Ectodermal cell (in vitro differentiated cells): Measurements from ENCODE around the gene TCP11.

ENCODE experiments used
- H3K27ac ChIP-seq: 2 replicates; pipeline ENCODE4 v1.7.0; 2013; ENCODE audit warnings: mild to moderate bottlenecking, low read depth, low read length; ENCODE audit not compliant: insufficient read depth, poor library complexity, severe bottlenecking
- H3K27me3 ChIP-seq: 2 replicates; pipeline ENCODE4 v1.7.0; 2013; ENCODE audit warnings: mild to moderate bottlenecking, low read length; ENCODE audit not compliant: insufficient read depth, control insufficient read depth, poor library complexity, severe bottlenecking
- H3K36me3 ChIP-seq: one replicate; pipeline ENCODE4 v1.7.0; 2013; ENCODE audit warnings: low read length; ENCODE audit not compliant: control insufficient read depth, insufficient read depth
- H3K4me1 ChIP-seq: one replicate; pipeline ENCODE4 v1.7.0; 2013; ENCODE audit warnings: low read length; ENCODE audit not compliant: control insufficient read depth, insufficient read depth
- H3K4me3 ChIP-seq: 2 replicates; pipeline ENCODE4 v1.7.0; 2013; ENCODE audit warnings: low read depth, low read length, control low read depth; ENCODE audit not compliant: insufficient read depth
- H3K9me3 ChIP-seq: 2 replicates; pipeline ENCODE4 v1.7.0; 2013; ENCODE audit warnings: mild to moderate bottlenecking, low read length, moderate library complexity; ENCODE audit not compliant: control insufficient read depth
- WGBS, 2 experiments: methylation state at CpG; one replicate each; pipeline ENCODE4 v1.1.7; 2013; ENCODE audit warnings: missing lambda C conversion rate in 2 of 2; 5-methylcytosine and 5-hydroxymethylcytosine counted together

TCP11 gene

DNA sequence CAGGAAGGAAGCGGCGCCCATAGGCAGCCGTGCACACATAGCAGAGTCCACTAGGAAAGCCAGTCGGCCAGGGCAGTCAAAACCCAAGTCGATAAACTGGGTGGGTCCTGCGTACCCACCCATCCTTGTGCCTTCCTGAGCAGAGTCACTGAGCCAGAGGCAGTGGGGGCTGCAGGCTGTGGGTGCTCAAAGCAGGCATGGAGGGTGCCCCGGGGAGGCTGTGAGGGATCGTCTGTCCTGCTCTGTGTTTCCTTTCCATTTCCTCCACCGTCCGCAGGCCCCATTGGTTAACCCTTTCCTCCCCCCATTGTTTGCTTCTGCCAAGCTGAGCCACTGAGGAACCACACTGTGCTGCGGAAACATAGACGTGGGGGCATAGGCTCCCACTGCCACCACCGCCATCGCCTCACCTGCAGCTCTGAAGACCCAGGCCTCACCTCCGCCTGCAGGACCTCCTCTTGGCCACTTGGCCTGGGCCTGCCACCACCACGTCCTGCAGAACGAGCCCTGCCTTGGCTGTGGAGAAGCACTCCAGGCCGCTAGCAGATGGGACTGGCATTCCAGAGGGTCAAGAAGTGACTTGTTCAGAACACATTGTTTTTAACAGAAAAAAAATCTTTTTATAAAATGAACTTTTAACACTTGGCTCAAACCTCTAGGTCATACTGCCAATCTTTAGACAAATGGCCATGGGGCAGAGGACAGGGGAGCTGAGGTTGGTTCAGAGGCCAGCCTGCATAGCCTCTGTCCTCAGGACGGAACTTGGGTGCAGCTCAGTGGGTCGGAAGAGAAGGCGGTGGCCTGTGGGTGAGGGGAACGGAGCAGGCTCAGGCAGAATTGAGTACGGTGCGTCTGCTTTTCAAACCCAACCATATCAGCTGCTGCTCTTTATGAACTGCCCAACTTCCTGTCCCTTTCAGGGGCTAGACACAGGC lies 52.6 kb downstream of the TCP11 start:
- H3K27me3 ChIP-seq: no peaks in the 10 kb centered on the region
- no peak overlapping the region for H3K4me3 ChIP-seq
- WGBS, 2 experiments: 92 to 93% methylated on average over 24 of the region's 24 CpGs
- no peaks in the 10 kb centered on the region for H3K4me1 ChIP-seq
- no peak overlapping the region for H3K27ac ChIP-seq
- peaks cover 14% of the 10 kb centered on the region for H3K36me3 ChIP-seq
- H3K9me3 ChIP-seq: no peaks in the 10 kb centered on the region

GRCh38 chr6:35087361-35088280 lies 53.5 kb downstream of the TCP11 start:
- H3K4me1 ChIP-seq: no peaks in the 10 kb centered on the region
- H3K9me3 ChIP-seq: no peaks in the 10 kb centered on the region
- H3K27me3 ChIP-seq: no peaks in the 10 kb centered on the region
- H3K27ac ChIP-seq: no peak overlapping the region
- H3K4me3 ChIP-seq: no peak overlapping the region
- H3K36me3 ChIP-seq: peaks cover 14% of the 10 kb centered on the region
- WGBS, 2 experiments: 94 to 95% methylated on average over 22 of the region's 22 CpGs

- 92 to 96% methylated on average over 12 of the region's 12 CpGs for WGBS, 2 experiments
- Histone ChIP-seq H3K27ac (no peak overlapping the region), H3K9me3 (no peaks in the 10 kb centered on the region), H3K4me3 (no peak overlapping the region), H3K4me1 (no peaks in the 10 kb centered on the region), H3K27me3 (no peaks in the 10 kb centered on the region), H3K36me3 (peaks cover 14% of the 10 kb centered on the region)
These were observed 54.3 kb downstream of the TCP11 start for GRCh38 chr6:35086636-35087360.

DNA sequence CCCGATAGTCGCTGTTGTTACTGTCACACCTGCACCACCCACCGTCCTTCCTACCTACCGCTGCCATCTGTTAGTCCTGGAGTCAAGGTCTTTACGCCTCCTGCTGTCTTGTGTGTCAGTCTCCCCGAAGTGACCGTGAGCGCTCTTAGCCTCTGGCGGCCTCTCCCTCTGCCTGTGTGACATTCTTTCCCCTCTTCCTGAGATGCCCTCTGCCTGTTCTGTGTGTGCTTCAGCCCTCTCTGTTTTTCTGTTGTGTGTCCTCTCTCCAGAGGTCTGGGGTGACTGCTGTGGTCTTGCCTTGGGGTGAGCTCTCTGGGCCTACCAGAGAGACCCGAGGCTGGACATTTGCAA lies 54.9 kb downstream of the TCP11 start:
- H3K27me3 ChIP-seq: no peaks in the 10 kb centered on the region
- 91 to 95% methylated on average over 10 of the region's 10 CpGs for WGBS, 2 experiments
- H3K4me3 ChIP-seq: no peak overlapping the region
- H3K4me1 ChIP-seq: no peaks in the 10 kb centered on the region
- H3K36me3 ChIP-seq: peaks cover 14% of the 10 kb centered on the region
- H3K27ac ChIP-seq: no peak overlapping the region
- H3K9me3 ChIP-seq: no peaks in the 10 kb centered on the region

DNA sequence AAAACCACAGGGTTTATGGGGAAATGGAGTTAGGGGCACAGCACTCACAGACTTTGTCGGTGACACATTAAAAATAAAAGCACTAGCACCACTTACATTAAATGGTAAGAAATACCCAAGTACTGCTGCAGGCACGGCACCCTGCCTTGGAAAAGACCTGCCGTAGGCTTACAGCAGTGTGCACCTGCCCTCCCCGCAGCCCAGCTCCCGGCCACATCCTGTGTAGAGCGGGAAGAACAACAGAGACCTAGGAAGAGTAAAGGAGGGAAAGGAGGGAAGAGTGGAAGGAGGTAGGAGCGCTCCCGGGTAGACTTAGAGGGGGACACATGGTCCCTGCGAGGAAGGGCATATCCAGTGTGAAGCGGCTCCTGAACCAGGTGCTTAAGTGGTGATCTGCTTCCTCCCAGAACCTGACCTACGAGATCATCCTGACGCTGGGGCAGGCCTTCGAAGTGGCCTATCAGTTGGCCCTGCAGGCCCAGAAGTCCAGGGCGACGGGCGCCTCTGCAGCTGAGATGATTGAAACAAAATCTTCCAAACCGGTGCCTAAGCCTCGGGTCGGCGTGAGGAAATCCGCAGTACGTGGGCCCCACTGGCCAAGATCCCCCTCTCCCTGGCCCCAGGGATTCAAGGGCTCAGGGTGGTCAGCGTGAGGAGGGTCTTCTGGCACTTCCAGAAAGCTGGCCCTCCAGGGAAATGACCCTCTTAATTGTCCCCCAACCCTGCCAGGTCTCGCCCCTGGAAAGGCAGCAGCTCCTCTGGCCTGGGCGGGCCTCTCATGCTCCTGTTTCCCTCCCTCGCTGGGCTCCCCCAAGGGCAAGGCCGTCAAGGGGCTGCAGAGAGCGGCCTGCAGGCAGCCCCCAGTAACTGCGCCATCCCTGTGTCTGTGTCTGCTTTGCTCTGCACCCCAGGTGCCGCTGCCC lies 55.5 kb downstream of the TCP11 start:
- Histone ChIP-seq H3K36me3 (peaks cover 14% of the 10 kb centered on the region), H3K9me3 (no peaks in the 10 kb centered on the region), H3K4me3 (no peak overlapping the region), H3K27me3 (no peaks in the 10 kb centered on the region), H3K27ac (no peak overlapping the region), H3K4me1 (no peaks in the 10 kb centered on the region)
- 94 to 95% methylated on average over 30 of the region's 30 CpGs for WGBS, 2 experiments

DNA sequence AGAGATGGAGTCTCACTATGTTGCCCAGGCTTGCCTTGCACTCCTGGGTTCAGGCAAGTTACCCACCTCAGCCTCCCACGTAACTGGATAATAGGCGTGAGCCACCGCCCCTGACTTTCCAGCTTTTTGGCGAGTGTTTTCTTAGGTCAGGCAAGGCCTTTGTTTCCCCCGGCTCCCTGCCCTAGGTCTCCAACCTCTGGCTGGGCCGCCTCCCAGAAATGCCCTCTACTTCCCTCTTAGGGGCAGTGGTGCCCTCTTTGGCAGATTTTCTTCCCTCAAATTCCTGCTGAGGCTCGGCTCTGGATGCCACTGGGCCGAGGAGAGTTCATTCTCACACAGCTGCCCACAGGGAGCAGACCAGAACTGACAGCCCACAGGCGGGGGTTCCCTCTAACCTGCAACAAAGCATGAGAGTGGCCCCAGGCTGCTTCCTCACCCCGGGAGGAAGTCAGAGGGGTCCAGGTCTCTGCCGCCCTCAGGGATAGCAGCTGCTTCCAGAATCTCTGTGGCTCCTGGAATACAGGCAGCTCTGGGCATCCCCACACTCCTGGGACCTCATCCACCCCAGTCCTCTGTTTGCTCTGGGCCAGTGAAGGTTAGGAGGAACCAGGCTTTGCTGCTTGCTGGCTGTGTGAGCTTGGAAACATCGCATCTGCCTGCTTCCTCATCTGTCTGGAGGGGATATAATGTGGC lies 56.5 kb downstream of the TCP11 start:
- H3K9me3 ChIP-seq: no peaks in the 10 kb centered on the region
- H3K4me3 ChIP-seq: no peak overlapping the region
- H3K27ac ChIP-seq: no peak overlapping the region
- peaks cover 14% of the 10 kb centered on the region for H3K36me3 ChIP-seq
- H3K27me3 ChIP-seq: no peaks in the 10 kb centered on the region
- H3K4me1 ChIP-seq: no peaks in the 10 kb centered on the region
- 92 to 93% methylated on average over 12 of the region's 12 CpGs for WGBS, 2 experiments

GRCh38 chr6:35084041-35084491 lies 57.1 kb downstream of the TCP11 start:
- Histone ChIP-seq H3K27ac (no peak overlapping the region), H3K4me1 (no peaks in the 10 kb centered on the region), H3K4me3 (no peak overlapping the region), H3K36me3 (peaks cover 14% of the 10 kb centered on the region), H3K27me3 (no peaks in the 10 kb centered on the region), H3K9me3 (no peaks in the 10 kb centered on the region)
- WGBS, 2 experiments: 95 to 97% methylated on average over 14 of the region's 14 CpGs

DNA sequence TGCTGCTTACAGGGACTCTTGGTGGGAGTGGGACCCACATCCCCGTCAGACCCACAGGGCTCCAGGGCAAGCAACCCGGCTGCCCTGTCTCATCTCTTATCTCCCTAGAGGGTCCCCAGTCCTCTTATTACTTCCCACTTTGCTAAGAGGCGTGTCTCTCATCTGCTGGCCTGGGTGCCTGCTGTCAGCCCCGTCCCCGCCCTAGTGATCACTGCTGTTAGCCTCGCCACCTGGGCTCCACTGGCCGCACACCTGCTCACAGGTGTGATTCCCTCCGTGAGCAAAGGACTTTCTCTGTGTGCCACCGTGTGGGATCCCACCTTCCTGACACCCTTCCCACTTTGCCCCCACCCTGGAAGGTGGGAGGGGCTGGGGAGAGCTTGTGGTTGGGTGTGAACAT lies 57.6 kb downstream of the TCP11 start:
- Histone ChIP-seq H3K4me1 (no peaks in the 10 kb centered on the region), H3K27ac (no peak overlapping the region), H3K36me3 (peaks cover 14% of the 10 kb centered on the region), H3K9me3 (no peaks in the 10 kb centered on the region), H3K4me3 (no peak overlapping the region), H3K27me3 (no peaks in the 10 kb centered on the region)
- 93 to 95% methylated on average over 9 of the region's 9 CpGs for WGBS, 2 experiments
